Right cardiac atrium (tissue), 5 donors: ENCODE results near the gene ASCC3. TPM values are rescaled to one million over a fixed set of nuclear protein-coding genes. Genes with fewer than 3 reads are reported as not detected.

Source experiments
- ATAC-seq, 2 donors: fragments of 200-7000 bp; cut with Tn5 transposase; one replicate each; pipeline versions ENCODE4 v1.8.0 to v1.9.1; 2020; ENCODE audit warnings: moderate library complexity in 2 of 2, mild to moderate bottlenecking in 1 of 2
- DNase-seq, 3 donors: peaks; one replicate each; pipeline ENCODE4 v3.0.0-alpha.2; 2020
- H3K27ac ChIP-seq: one replicate; pipeline ENCODE4 v1.5.1; 2013; ENCODE audit warnings: mild to moderate bottlenecking, low read length, control low read depth, moderate library complexity
- H3K27me3 ChIP-seq: one replicate; pipeline ENCODE4 v1.6.1; 2013; ENCODE audit not compliant: control insufficient read depth, insufficient read depth
- H3K4me1 ChIP-seq: one replicate; pipeline ENCODE4 v1.6.1; 2013; ENCODE audit warnings: low read length; ENCODE audit not compliant: control insufficient read depth, insufficient read depth
- H3K4me3 ChIP-seq: one replicate; pipeline ENCODE4 v1.5.1; 2013; ENCODE audit warnings: low read length, control low read depth
- H3K9me3 ChIP-seq: one replicate; pipeline ENCODE4 v1.6.1; 2013; ENCODE audit warnings: low read length; ENCODE audit not compliant: control insufficient read depth
- WGBS: extraction: QIAGEN DNeasy Blood & Tissue Kit; methylation state at CpG from one replicate; pipeline ENCODE4 v1.1.7; 2013; 5-methylcytosine and 5-hydroxymethylcytosine counted together
- intact Hi-C, 4 donors: fragments of 100-400 bp; cut with DNase I; formaldehyde crosslinking; loops; one replicate each; pipeline versions ENCODE4 v1.11.0 to v1.14.0; 2022 to 2023
- polyA plus RNA-seq: library from polyadenylated mRNA; stranded (reverse); fragments of 200-250 nt; gene quantifications from one replicate; pipeline ENCODE4 v1.2.3, GENCODE V29; 2013
- total RNA-seq, 4 donors: library from RNA; stranded (reverse); fragmentation: NEBNext Ultra II Directional; extraction: Animal tissue kit (Norgen Biotek cat#: 25700); gene quantifications; one replicate each; pipeline ENCODE4 v1.2.1, GENCODE V29; 2021
- donor health status: healthy with polysubstance abuse.
- donor health status: DM: no; HTN: yes; CAD: no.
- donor health status: DM: no; HTN: no; CAD: no.
- donor health status: DM: no; HTN: yes; CAD: no; lungs with severe emphysema.
- donor health status: DM: yes; HTN: yes; CAD: no.

Gene ASCC3
- total and polyA plus RNA-seq, 5 donors: 11.8 to 26.1 (median 22.1) TPM

GRCh38 chr6:100463630-100464161 lies 417.4 kb downstream of the ASCC3 start:
- peaks cover 10% of the 10 kb centered on the region for H3K27me3 ChIP-seq
- H3K4me3 ChIP-seq: no peak overlapping the region
- 6% methylated on average over 24 of the region's 24 CpGs for WGBS
- intact Hi-C loops: no loop called here
- no peak overlapping the region for H3K27ac ChIP-seq
- no peak for DNase-seq
- H3K4me1 ChIP-seq: peaks cover 3% of the 10 kb centered on the region
- no peak for ATAC-seq
- H3K9me3 ChIP-seq: no peaks in the 10 kb centered on the region

- Histone ChIP-seq H3K27me3 (peaks cover 10% of the 10 kb centered on the region), H3K4me1 (peaks cover 3% of the 10 kb centered on the region), H3K4me3 (no peak overlapping the region), H3K9me3 (no peaks in the 10 kb centered on the region), H3K27ac (no peak overlapping the region)
- DNase-seq: no peak
- no peak for ATAC-seq
- intact Hi-C loops: no loop called here
- 12% methylated on average over 13 of the region's 13 CpGs for WGBS
Measured at GRCh38 chr6:100462706-100463629, 418.2 kb downstream of the ASCC3 start.

GRCh38 chr6:100461917-100462705 lies 419.0 kb downstream of the ASCC3 start:
- H3K4me1 ChIP-seq: peaks cover 3% of the 10 kb centered on the region
- 13% methylated on average over 3 of the region's 3 CpGs for WGBS
- no peak overlapping the region for H3K4me3 ChIP-seq
- H3K27me3 ChIP-seq: peaks cover 10% of the 10 kb centered on the region
- intact Hi-C loops: no loop called here
- DNase-seq (no peak), ATAC-seq (no peak)
- H3K27ac ChIP-seq: no peak overlapping the region
- no peaks in the 10 kb centered on the region for H3K9me3 ChIP-seq

- no peaks in the 10 kb centered on the region for H3K9me3 ChIP-seq
- no peak overlapping the region for H3K27ac ChIP-seq
- intact Hi-C loops: no loop called here
- peaks cover 3% of the 10 kb centered on the region for H3K4me1 ChIP-seq
- WGBS: 6% methylated on average over 29 of the region's 29 CpGs
- H3K4me3 ChIP-seq: no peak overlapping the region
- peaks cover 10% of the 10 kb centered on the region for H3K27me3 ChIP-seq
- ATAC-seq: no peak
- no peak for DNase-seq
Measured at GRCh38 chr6:100461278-100461916, 419.7 kb downstream of the ASCC3 start.

- Histone ChIP-seq H3K4me3 (no peak overlapping the region), H3K27ac (no peak overlapping the region), H3K9me3 (no peaks in the 10 kb centered on the region), H3K27me3 (peaks cover 10% of the 10 kb centered on the region), H3K4me1 (peaks cover 3% of the 10 kb centered on the region)
- 7% methylated on average over 9 of the region's 9 CpGs for WGBS
- DNase-seq (no peak), ATAC-seq (no peak)
- intact Hi-C loops: no loop called here
Measured at GRCh38 chr6:100460650-100461204, 420.4 kb downstream of the ASCC3 start.

GRCh38 chr6:100459592-100460184 lies 421.4 kb downstream of the ASCC3 start:
- intact Hi-C loops: no loop called here
- Histone ChIP-seq H3K4me3 (no peak overlapping the region), H3K9me3 (no peaks in the 10 kb centered on the region), H3K4me1 (no peaks in the 10 kb centered on the region), H3K27me3 (peaks cover 10% of the 10 kb centered on the region), H3K27ac (no peak overlapping the region)
- no peak for ATAC-seq
- no peak for DNase-seq

GRCh38 chr6:100458841-100459591 lies 422.1 kb downstream of the ASCC3 start:
- Histone ChIP-seq H3K9me3 (no peaks in the 10 kb centered on the region), H3K4me3 (no peak overlapping the region), H3K27me3 (peaks cover 10% of the 10 kb centered on the region), H3K4me1 (no peaks in the 10 kb centered on the region), H3K27ac (no peak overlapping the region)
- ATAC-seq (no peak), DNase-seq (no peak)
- WGBS: 19% methylated on average over 10 of the region's 10 CpGs
- intact Hi-C loops: no loop called here
